ENCODE data around the gene RLN1. TPM values are rescaled to one million over a fixed set of nuclear protein-coding genes. Genes with fewer than 3 reads are reported as not detected.
"Not testable (repeated sequence)": the region's sequence is repeated elsewhere in the genome, so short reads cannot be mapped to it uniquely, and the experiment has no call there.

RLN1 gene
- total and polyA plus RNA-seq, 2 of the 4 experiments (the other 2 are of a cell fraction), result not detected

DNA sequence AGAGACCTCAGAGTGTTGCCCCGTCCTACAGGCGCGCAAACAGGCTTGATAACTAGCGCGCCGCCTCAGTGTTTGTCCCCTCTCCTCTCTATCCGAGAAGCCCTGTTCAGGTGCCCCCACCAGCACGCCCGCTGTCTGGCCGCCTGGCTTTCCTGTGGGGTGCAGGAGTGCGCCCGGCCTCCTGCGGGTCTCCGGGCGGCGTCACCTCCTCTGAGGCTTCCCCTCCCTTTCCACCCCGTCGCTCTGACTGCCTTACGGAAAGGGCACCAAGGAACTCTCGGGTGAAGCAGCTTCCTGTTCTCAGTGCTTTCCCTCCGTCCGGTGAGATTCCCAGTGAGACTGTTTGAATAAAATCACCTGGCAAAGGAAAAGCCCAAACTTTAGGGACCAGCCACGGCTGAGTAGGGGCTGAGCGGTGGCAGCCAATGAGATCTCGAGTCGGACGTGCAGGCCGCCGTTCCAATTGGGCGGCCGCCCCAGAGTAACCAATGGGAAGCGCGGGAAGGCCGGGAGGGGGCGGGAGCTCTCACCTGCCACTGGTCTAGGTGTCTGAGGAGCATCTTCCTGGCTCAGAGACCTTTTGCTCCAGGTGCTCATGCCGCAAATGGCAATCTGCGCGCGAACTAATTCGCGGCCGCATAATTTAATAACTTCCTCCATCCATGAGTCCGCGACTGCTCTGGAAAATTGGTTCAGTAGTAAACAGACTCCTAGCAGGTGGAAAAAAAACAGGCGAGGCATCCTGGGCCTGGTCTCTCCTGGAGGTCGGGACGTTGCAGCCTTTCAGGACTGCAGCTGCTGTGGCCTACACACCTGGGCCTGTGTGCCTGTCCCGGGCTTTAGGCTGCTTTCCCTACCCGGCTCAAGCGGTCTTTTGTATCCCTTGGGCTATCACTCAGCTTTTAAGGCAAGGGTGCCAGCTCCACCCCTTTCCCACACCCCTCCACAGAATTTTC is 35.6 kb downstream of the RLN1 start, which contains the start of gene RLN2:
Gene RLN2 (minus strand): TSS at position 877 of the 956 bp plus-strand sequence. CDS start 136 bp downstream, at position 741.
- H3K4me3 ChIP-seq (ENCODE audit: insufficient read depth, low read depth, low read length); H3K27ac ChIP-seq (ENCODE audit: insufficient read depth, low read length); DNase-seq; H4K91ac ChIP-seq (ENCODE audit: insufficient read depth, low read depth, low read length); H2BK20ac ChIP-seq (ENCODE audit: low read depth, low read length); H2BK5ac ChIP-seq (ENCODE audit: low read depth, low read length, poor library complexity, severe bottlenecking); H3K4ac ChIP-seq (ENCODE audit: low read depth, low read length); intact Hi-C loops (cut with micrococcal nuclease); H2BK120ac ChIP-seq (ENCODE audit: low read depth, low read length); H2AFZ ChIP-seq (replicated peaks; ENCODE audit: low read length, poor library complexity); H3K36me3 ChIP-seq (ENCODE audit: control insufficient read depth, insufficient read depth, low read length); H4K5ac ChIP-seq (ENCODE audit: low read depth, low read length); dilution Hi-C loops (cut with HindIII; ENCODE audit: low sequenced_read_pairs, unreplicated experiment); H3K14ac ChIP-seq (replicated peaks; ENCODE audit: low read depth, low read length); in situ Hi-C loops (cut with MboI; ENCODE audit: low sequenced_read_pairs); H3K79me1 ChIP-seq (ENCODE audit: low read depth in 1 of 2, low read length in 2 of 2); H3K9ac ChIP-seq (ENCODE audit: low read depth, low read length); BruUV-seq (replicated peaks); H3K4me1 ChIP-seq (ENCODE audit: control insufficient read depth, insufficient read depth, low read length); H3K56ac ChIP-seq (ENCODE audit: extremely low read depth, insufficient read depth, low read length); H3K9me1 ChIP-seq (ENCODE audit: insufficient read depth, low read length); H3K18ac ChIP-seq (ENCODE audit: low read depth, low read length); H4K8ac ChIP-seq (ENCODE audit: low read depth in 2 of 2, low read length in 2 of 2); H3K23ac ChIP-seq (ENCODE audit: low read depth, low read length); H2AK9ac ChIP-seq (replicated peaks; ENCODE audit: low read depth, low read length, poor library complexity); H3K4me2 ChIP-seq (ENCODE audit: low read depth, low read length); CTCF ChIA-PET; H2BK15ac ChIP-seq (ENCODE audit: low read depth, low read length); H2AK5ac ChIP-seq (ENCODE audit: low read depth, low read length); H4K20me1 ChIP-seq (ENCODE audit: insufficient read depth, low read length); H3K9me3 ChIP-seq (ENCODE audit: control insufficient read depth, insufficient read depth, low read length): not testable (repeated sequence)
- WGBS, 2 experiments (ENCODE audit: extremely low coverage in 2 of 2, insufficient read length in 1 of 2), result no CpG with 5 or more reads among the region's 50 CpGs
- POLR2A ChIA-PET (ENCODE audit: unreplicated experiment), result interaction anchor here (0.6 kb wide), 1 partner anchor 29 kb away, joined by 3 read pairs; no protein-coding TSS in a partner anchor
- H3K27me3 ChIP-seq (ENCODE audit: control insufficient read depth, insufficient read depth, low read length), result peaks cover 17% of the 10 kb centered on the region
- peak; percentile 100 for ATAC-seq (ENCODE audit: low read depth)

Measured in IMR-90 (cell line).